ENCODE results near the gene RFX4. TPM values are rescaled to one million over a fixed set of nuclear protein-coding genes. Genes with fewer than 3 reads are reported as not detected.

The RFX4 gene
- total and polyA plus RNA-seq, 2 of the 13 experiments (the other 11 are each of a cell fraction or from before 2014, with no cell fraction given), result not detected

DNA sequence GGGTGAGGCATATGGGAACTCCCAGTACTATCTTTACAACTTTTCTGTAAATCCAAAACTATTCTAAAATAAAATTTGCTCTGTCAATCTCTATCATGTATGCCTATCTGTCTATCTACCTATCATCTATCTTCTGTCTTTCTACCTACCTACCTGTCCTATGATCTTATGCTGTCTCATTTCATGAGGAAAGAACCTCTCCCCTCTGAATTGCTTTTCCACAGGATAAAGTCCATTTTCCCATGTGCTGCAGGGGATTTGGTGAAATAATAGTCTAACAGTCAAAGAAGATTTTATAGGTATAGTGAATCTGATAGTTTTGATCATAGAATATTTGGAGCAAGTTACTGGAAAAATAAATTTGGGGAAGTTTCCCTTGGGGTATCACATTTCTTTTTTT is 104.9 kb downstream of the RFX4 start:
- ATAC-seq, result no peak
- Histone ChIP-seq H4K20me1 (ENCODE audit: insufficient read depth, low read length) (no peaks in the 10 kb centered on the region), H3K4me3 (replicated peaks in 1 of 3; ENCODE audit: insufficient read depth in 1 of 3, low read depth in 2 of 3, low read length in 3 of 3) (no peak overlapping the region), H3K9ac (ENCODE audit: insufficient read depth, low read depth, low read length) (no peak overlapping the region), H3K4me2 (ENCODE audit: low read depth, low read length) (no peak overlapping the region), H3K9me3 (ENCODE audit: low read length) (no peaks in the 10 kb centered on the region), H3K36me3 (replicated peaks in 1 of 2; ENCODE audit: control insufficient read depth in 1 of 2, insufficient read depth in 2 of 2, low read length in 2 of 2) (no peaks in the 10 kb centered on the region), H3K27me3 (ENCODE audit: control insufficient read depth in 1 of 2, insufficient read depth in 2 of 2, low read length in 2 of 2) (no peaks in the 10 kb centered on the region), H3K79me2 (ENCODE audit: insufficient read depth, low read length) (no peaks in the 10 kb centered on the region), H2AFZ (ENCODE audit: low read length) (no peak overlapping the region), H3K4me1 (ENCODE audit: insufficient read depth, low read length) (no peaks in the 10 kb centered on the region), H3K27ac (ENCODE audit: extremely low read length, insufficient read depth, low read length) (no peak overlapping the region)
- CTCF ChIA-PET (ENCODE audit: low intra/inter-chr PET ratio, low total read pairs), result no interaction called here
- TF ChIP-seq, protein P1, sequence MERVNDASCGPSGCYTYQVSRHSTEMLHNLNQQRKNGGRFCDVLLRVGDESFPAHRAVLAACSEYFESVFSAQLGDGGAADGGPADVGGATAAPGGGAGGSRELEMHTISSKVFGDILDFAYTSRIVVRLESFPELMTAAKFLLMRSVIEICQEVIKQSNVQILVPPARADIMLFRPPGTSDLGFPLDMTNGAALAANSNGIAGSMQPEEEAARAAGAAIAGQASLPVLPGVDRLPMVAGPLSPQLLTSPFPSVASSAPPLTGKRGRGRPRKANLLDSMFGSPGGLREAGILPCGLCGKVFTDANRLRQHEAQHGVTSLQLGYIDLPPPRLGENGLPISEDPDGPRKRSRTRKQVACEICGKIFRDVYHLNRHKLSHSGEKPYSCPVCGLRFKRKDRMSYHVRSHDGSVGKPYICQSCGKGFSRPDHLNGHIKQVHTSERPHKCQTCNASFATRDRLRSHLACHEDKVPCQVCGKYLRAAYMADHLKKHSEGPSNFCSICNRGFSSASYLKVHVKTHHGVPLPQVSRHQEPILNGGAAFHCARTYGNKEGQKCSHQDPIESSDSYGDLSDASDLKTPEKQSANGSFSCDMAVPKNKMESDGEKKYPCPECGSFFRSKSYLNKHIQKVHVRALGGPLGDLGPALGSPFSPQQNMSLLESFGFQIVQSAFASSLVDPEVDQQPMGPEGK (CRISPR knock-in tag; IDR thresholded peaks at IDR 0.05), result no peak
- TF ChIP-seq, protein P2, sequence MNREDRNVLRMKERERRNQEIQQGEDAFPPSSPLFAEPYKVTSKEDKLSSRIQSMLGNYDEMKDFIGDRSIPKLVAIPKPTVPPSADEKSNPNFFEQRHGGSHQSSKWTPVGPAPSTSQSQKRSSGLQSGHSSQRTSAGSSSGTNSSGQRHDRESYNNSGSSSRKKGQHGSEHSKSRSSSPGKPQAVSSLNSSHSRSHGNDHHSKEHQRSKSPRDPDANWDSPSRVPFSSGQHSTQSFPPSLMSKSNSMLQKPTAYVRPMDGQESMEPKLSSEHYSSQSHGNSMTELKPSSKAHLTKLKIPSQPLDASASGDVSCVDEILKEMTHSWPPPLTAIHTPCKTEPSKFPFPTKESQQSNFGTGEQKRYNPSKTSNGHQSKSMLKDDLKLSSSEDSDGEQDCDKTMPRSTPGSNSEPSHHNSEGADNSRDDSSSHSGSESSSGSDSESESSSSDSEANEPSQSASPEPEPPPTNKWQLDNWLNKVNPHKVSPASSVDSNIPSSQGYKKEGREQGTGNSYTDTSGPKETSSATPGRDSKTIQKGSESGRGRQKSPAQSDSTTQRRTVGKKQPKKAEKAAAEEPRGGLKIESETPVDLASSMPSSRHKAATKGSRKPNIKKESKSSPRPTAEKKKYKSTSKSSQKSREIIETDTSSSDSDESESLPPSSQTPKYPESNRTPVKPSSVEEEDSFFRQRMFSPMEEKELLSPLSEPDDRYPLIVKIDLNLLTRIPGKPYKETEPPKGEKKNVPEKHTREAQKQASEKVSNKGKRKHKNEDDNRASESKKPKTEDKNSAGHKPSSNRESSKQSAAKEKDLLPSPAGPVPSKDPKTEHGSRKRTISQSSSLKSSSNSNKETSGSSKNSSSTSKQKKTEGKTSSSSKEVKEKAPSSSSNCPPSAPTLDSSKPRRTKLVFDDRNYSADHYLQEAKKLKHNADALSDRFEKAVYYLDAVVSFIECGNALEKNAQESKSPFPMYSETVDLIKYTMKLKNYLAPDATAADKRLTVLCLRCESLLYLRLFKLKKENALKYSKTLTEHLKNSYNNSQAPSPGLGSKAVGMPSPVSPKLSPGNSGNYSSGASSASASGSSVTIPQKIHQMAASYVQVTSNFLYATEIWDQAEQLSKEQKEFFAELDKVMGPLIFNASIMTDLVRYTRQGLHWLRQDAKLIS (CRISPR knock-in tag; IDR thresholded peaks at IDR 0.05), result no peak
- TF ChIP-seq FOXO1 (CRISPR knock-in tag; IDR thresholded peaks at IDR 0.05) (no peak), ZNF761 (CRISPR knock-in tag; conservative IDR thresholded peaks at IDR 0.05) (no peak), CBX2 (IDR thresholded peaks at IDR 0.05; ENCODE audit: low read depth, low read length) (no peak), CBX2 (CRISPR knock-in tag; IDR thresholded peaks at IDR 0.05; ENCODE audit: low read depth) (no peak), ZNF737 (CRISPR knock-in tag; IDR thresholded peaks at IDR 0.05; ENCODE audit: borderline replicate concordance) (no peak), MAFG (CRISPR knock-in tag; IDR thresholded peaks at IDR 0.05) (no peak), MAFF (IDR thresholded peaks at IDR 0.05; ENCODE audit: low read depth, low read length) (no peak), SMAD9 (CRISPR knock-in tag; IDR thresholded peaks at IDR 0.05) (no peak), ZSCAN20 (CRISPR knock-in tag; IDR thresholded peaks at IDR 0.05; ENCODE audit: borderline replicate concordance) (no peak)
- TF ChIP-seq, protein P3, sequence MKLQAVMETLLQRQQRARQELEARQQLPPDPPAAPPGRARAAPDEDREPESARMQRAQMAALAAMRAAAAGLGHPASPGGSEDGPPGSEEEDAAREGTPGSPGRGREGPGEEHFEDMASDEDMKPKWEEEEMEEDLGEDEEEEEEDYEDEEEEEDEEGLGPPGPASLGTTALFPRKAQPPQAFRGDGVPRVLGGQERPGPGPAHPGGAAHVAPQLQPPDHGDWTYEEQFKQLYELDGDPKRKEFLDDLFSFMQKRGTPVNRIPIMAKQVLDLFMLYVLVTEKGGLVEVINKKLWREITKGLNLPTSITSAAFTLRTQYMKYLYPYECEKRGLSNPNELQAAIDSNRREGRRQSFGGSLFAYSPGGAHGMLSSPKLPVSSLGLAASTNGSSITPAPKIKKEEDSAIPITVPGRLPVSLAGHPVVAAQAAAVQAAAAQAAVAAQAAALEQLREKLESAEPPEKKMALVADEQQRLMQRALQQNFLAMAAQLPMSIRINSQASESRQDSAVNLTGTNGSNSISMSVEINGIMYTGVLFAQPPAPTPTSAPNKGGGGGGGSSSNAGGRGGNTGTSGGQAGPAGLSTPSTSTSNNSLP (IDR thresholded peaks at IDR 0.05; ENCODE audit: low read depth, low read length), result no peak
- POLR2A ChIA-PET, result no interaction called here
- BruUV-seq (replicated peaks), result no TSS peak
- intact Hi-C loops (cut with micrococcal nuclease; ENCODE audit: unreplicated experiment) (no loop called here), in situ Hi-C loops (cut with HindIII; ENCODE audit: extremely low pct_ligation_motif_present, low pct_unique_long_range_greater_than_20kb) (no loop called here)
- no peak for DNase-seq (ENCODE audit: low spot score)
- no peak for FAIRE-seq
